ENCODE data around the gene TICRR.
"Not testable (repeated sequence)": the region's sequence is repeated elsewhere in the genome, so short reads cannot be mapped to it uniquely, and the experiment has no call there.

Gene TICRR

GRCh38 chr15:89575146-89575655 is at the start of gene TICRR:
TICRR (plus strand) TSS chr15:89575469; CDS start chr15:89575587, 118 bp downstream.
- DNase-seq: peak; percentile 100

- DNase-seq: no peak
These were observed 49.1 kb upstream of the TICRR start for GRCh38 chr15:89526181-89526580.

GRCh38 chr15:89526601-89527441 is 48.4 kb upstream of the TICRR start:
- DNase-seq: no peak

- no peak for DNase-seq
These were observed 46.4 kb upstream of the TICRR start for GRCh38 chr15:89528757-89529352.

- no peak for DNase-seq
These were observed 44.3 kb upstream of the TICRR start for GRCh38 chr15:89530976-89531375.

- no peak for DNase-seq
These were observed 43.3 kb upstream of the TICRR start for GRCh38 chr15:89531796-89532537.

GRCh38 chr15:89533861-89534544 is 41.3 kb upstream of the TICRR start:
- no peak for DNase-seq

- no peak for DNase-seq
These were observed 36.2 kb upstream of the TICRR start for GRCh38 chr15:89539027-89539426.

- DNase-seq: no peak
These were observed 32.9 kb upstream of the TICRR start for GRCh38 chr15:89542369-89542768.

GRCh38 chr15:89543389-89543788 is 31.9 kb upstream of the TICRR start:
- no peak for DNase-seq

GRCh38 chr15:89549138-89549537 is 26.1 kb upstream of the TICRR start:
- DNase-seq: not testable (repeated sequence)

GRCh38 chr15:89550427-89550826 is 24.8 kb upstream of the TICRR start:
- no peak for DNase-seq

GRCh38 chr15:89551550-89551949 is 23.7 kb upstream of the TICRR start:
- no peak for DNase-seq

- no peak for DNase-seq
These were observed 21.6 kb upstream of the TICRR start for GRCh38 chr15:89553632-89554031.

GRCh38 chr15:89554247-89554646 is 21.0 kb upstream of the TICRR start:
- DNase-seq: no peak

GRCh38 chr15:89555768-89556167 is 19.5 kb upstream of the TICRR start:
- DNase-seq: no peak

GRCh38 chr15:89556413-89557262 is 18.6 kb upstream of the TICRR start:
- peak; percentile 54 for DNase-seq

- DNase-seq: no peak
These were observed 15.5 kb upstream of the TICRR start for GRCh38 chr15:89559769-89560264.

GRCh38 chr15:89566181-89566580 is 9.1 kb upstream of the TICRR start:
- DNase-seq: no peak

GRCh38 chr15:89566621-89567294 is 8.5 kb upstream of the TICRR start:
- DNase-seq: no peak

GRCh38 chr15:89569090-89569745 is 6.1 kb upstream of the TICRR start:
- no peak for DNase-seq

Measured in NCI-H1417 treated with DMSO at 0.1 percent for 48 hours (cell line).